GF-D8 (cell line): ENCODE measurements around the gene NUP35.
"Not testable (repeated sequence)": the region's sequence is repeated elsewhere in the genome, so short reads cannot be mapped to it uniquely, and the experiment has no call there.

ENCODE experiments used
- DNase-seq: peaks from one replicate; lab custom pipeline; 2025; lab: John Stamatoyannopoulos, UW

The NUP35 gene

GRCh38 chr2:183148955-183149354 is 24.7 kb downstream of the NUP35 start:
- DNase-seq, result no peak

GRCh38 chr2:183149489-183149888 is 25.2 kb downstream of the NUP35 start:
- no peak for DNase-seq

- not testable (repeated sequence) for DNase-seq
Measured at GRCh38 chr2:183152280-183152679, 28.0 kb downstream of the NUP35 start.

- no peak for DNase-seq
Measured at GRCh38 chr2:183153967-183154366, 29.7 kb downstream of the NUP35 start.

GRCh38 chr2:183154772-183155171 is 30.5 kb downstream of the NUP35 start:
- DNase-seq, result not testable (repeated sequence)

GRCh38 chr2:183157131-183157530 is 32.9 kb downstream of the NUP35 start:
- DNase-seq, result no peak

- DNase-seq, result no peak
Measured at GRCh38 chr2:183162362-183162761, 38.1 kb downstream of the NUP35 start.

GRCh38 chr2:183163821-183164649 is 39.8 kb downstream of the NUP35 start:
- no peak for DNase-seq

GRCh38 chr2:183164650-183165015 is 40.4 kb downstream of the NUP35 start:
- DNase-seq, result no peak

- DNase-seq, result no peak
Measured at GRCh38 chr2:183166210-183166609, 42.0 kb downstream of the NUP35 start.

GRCh38 chr2:183166976-183167375 is 42.7 kb downstream of the NUP35 start:
- DNase-seq, result not testable (repeated sequence)

GRCh38 chr2:183172220-183172887 is 48.1 kb downstream of the NUP35 start:
- no peak for DNase-seq

- no peak for DNase-seq
Measured at GRCh38 chr2:183179156-183179555, 54.9 kb downstream of the NUP35 start.

- no peak for DNase-seq
Measured at GRCh38 chr2:183185534-183185933, 61.3 kb downstream of the NUP35 start.

- no peak for DNase-seq
Measured at GRCh38 chr2:183186296-183186695, 62.1 kb downstream of the NUP35 start.

- no peak for DNase-seq
Measured at GRCh38 chr2:183186766-183187165, 62.5 kb downstream of the NUP35 start.

GRCh38 chr2:183192343-183192742 is 68.1 kb downstream of the NUP35 start:
- no peak for DNase-seq

- DNase-seq, result no peak
Measured at GRCh38 chr2:183193904-183194303, 69.7 kb downstream of the NUP35 start.

- no peak for DNase-seq
Measured at GRCh38 chr2:183195397-183195796, 71.2 kb downstream of the NUP35 start.

GRCh38 chr2:183195998-183196409 is 71.8 kb downstream of the NUP35 start:
- DNase-seq, result no peak

GRCh38 chr2:183204397-183204796 is 80.2 kb downstream of the NUP35 start:
- no peak for DNase-seq

GRCh38 chr2:183207110-183207509 is 82.9 kb downstream of the NUP35 start:
- DNase-seq, result no peak

GRCh38 chr2:183209395-183210028 is 85.3 kb downstream of the NUP35 start:
- no peak for DNase-seq
